ENCODE measurements around the gene SPATS2L.

DNA sequence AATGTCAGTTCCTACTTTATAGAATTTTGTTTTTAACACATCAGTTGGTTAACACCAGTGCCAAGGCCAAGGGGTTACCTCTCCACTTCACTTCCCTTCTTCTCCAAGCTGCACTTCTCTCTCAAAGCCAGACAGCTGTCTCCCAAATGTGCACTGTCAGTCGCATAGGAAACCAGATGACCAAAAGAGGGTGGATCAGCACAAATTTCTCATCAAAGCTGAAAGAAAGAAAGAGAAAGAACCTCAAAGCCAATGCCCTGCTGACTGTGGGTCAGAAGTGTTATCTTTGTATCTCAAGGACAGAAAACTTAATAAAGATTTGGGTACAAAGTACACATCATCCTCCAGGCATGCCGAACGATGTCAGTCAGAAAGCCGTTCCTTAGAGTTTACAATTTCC lies 32.2 kb downstream of the SPATS2L start:
- TF ChIP-seq, protein P1, sequence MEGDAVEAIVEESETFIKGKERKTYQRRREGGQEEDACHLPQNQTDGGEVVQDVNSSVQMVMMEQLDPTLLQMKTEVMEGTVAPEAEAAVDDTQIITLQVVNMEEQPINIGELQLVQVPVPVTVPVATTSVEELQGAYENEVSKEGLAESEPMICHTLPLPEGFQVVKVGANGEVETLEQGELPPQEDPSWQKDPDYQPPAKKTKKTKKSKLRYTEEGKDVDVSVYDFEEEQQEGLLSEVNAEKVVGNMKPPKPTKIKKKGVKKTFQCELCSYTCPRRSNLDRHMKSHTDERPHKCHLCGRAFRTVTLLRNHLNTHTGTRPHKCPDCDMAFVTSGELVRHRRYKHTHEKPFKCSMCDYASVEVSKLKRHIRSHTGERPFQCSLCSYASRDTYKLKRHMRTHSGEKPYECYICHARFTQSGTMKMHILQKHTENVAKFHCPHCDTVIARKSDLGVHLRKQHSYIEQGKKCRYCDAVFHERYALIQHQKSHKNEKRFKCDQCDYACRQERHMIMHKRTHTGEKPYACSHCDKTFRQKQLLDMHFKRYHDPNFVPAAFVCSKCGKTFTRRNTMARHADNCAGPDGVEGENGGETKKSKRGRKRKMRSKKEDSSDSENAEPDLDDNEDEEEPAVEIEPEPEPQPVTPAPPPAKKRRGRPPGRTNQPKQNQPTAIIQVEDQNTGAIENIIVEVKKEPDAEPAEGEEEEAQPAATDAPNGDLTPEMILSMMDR (IDR thresholded peaks at IDR 0.05; ENCODE audit: low read depth, low read length, poor library complexity, severe bottlenecking): no peak
- no peak for TF ChIP-seq EZH2phosphoT487 (IDR thresholded peaks at IDR 0.05; ENCODE audit: borderline replicate concordance, low read length)
